CD4-positive, alpha-beta T cell treated with Interleukin-4 for 4 hours (primary cell): Measurements from ENCODE around the gene PPAN.

Experiments
- DNase-seq: peaks from one replicate; pipeline ENCODE4 v3.0.0-alpha.2; 2020

The PPAN gene

GRCh38 chr19:10093295-10094186 is 12.6 kb upstream of the PPAN start:
- no peak for DNase-seq

DNA sequence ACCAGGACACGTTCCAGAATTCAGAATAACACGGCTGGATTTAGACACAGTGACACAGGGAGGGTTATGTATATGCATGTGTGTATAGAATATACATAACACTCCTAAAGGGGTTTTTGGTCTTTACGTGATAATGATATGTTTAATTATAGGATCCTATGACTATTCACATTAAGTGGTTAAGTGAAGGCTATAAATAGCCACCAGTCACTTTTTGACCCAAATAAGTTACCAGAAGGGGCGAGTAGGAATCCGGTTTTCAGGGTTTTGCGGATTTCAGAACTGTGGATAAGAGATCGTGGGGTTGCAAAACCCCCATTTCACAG is 10.6 kb upstream of the PPAN start:
- DNase-seq, result no peak

- DNase-seq, result peak; percentile 89
Observed at GRCh38 chr19:10095948-10096614, 10.1 kb upstream of the PPAN start.

GRCh38 chr19:10096615-10096963 is 9.6 kb upstream of the PPAN start:
- DNase-seq, result no peak

DNA sequence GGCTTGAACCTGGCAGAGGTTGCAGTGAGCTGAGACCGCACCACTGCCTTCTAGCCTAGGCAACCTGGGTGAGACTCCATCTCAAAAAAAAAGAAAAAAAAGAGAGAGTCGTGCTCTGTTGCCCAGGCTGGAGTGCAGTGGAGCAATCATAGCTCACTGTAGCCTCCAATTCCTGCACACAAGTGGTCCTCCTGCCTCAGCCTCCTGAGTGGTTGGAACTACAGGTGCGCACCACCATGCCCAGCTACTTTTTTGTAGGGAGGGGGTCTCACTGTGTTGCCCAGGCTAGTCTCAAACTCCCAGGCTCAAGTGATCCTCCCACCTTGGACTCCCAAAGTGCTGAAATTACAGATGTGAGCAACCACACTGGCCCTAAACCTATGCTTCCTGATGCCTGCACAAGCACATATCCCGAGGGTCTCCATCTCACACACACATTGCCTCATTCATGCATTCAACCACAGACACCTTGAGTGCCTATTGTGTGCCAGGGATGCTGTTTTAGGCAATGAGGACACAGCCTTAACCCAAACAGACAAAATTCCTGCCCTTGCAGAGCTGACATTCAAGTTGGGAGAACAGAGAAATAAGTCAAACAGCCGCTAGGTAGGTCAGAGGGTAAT is 5.9 kb upstream of the PPAN start:
- DNase-seq, result no peak

DNA sequence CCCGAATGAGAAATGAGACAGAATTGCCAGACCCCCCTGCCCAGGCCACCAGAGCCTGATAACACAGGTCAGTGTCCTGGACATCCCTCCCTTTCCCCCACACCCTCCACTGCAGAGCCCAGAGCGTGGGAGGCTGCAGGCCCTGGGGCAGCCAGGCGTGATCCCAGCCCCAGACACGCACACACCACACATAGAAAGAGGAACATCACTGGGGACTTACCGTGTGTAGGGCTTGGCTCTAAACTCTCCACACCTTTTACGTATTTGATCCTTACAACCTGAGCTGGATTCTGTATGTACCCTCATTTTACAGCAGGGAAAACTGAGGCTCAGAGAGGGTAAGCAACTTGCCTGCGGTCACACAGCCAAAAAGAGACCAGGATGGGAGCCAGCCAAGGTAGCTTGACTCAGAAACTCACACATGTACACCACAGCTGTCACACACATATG is 3.4 kb upstream of the PPAN start:
- DNase-seq, result no peak

GRCh38 chr19:10104130-10104513 is 2.0 kb upstream of the PPAN start:
- DNase-seq, result no peak

- DNase-seq, result peak; percentile 96
Observed at GRCh38 chr19:10104665-10105508, 1.3 kb upstream of the PPAN start.

DNA sequence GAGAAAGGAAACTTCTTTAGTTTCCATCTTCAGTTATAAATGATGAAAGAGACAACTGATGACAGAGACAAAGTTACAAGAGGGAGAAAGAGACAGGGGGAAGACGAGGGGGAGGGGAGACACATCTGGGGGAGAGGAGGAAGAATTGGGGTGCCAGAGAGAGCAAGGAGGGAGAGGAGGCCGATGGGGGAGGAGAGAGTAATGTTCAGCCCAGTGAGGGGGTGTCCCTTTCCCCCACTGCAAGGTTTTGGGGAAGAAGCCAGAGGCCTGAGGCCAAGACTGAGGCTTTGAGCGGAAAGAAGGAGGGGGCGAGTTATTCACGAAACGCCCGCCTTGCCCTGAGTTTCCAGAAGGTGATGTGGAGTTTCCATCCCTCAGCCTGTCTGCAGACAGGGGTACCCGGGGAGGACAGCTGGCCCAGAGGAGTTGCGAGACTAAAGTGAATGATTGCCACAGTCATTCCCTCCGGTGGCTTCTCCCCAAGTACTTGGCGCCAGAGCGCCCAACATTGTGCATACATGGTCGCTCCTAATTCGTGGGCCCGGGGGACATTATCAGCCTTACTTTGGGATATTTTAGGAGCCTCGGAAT is 558 bp upstream of the PPAN start:
- DNase-seq, result peak; percentile 63

DNA sequence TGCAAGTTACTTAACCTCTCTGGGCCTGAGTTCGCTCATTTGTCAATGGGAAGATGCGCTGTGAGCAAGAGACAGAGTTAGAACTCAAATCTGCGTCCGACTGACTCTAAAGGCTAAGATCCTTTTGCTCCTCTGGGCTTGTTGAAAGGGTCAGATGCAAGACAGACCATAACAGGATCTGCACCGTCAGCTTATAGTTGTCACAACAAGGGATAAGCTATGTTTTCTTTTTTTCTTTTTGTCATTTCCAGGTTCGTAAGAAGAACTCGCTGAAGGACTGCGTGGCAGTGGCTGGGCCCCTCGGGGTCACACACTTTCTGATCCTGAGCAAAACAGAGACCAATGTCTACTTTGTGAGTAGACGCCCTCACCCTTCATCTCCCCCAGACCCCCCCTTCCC is 1.1 kb downstream of the PPAN start:
- DNase-seq, result no peak

DNA sequence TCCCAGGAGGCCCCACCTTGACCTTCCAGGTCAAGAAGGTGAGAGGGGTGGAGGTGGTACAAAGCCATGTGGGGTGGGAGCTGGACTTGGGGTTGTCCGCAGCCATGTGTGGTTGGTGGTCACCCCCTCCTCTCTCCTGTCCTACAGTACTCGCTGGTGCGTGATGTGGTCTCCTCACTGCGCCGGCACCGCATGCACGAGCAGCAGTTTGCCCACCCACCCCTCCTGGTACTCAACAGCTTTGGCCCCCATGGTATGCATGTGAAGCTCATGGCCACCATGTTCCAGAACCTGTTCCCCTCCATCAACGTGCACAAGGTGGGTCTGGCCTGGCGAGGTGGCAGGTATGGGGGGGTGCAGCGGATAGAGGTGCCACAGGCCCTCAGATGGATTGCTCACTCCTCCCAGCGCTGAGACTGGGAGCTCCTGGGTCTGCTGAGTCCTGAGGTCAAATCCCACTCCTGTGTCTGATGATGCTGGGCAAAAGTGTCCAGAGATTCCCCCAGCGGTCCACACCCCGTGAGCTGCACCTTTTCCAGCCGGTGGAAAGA is 1.7 kb downstream of the PPAN start:
- DNase-seq, result no peak

DNA sequence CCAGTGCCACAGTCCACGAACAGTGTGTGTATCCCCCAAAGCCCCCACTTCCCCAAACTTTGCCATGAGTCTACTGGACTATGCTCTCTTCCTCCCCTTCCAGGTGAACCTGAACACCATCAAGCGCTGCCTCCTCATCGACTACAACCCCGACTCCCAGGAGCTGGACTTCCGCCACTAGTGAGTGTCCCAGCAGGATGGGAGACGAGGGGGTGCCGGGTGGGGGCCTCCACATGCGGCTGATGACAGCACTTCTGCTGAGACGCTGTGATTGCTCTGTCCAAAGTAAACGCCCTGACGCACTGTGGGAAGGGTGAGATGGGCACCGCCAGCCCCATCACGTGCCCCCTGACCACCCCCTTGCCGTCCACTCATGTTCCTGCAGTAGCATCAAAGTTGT is 3.4 kb downstream of the PPAN start:
- DNase-seq, result no peak

GRCh38 chr19:10110076-10110971 is 4.2 kb downstream of the PPAN start:
- DNase-seq, result no peak

DNA sequence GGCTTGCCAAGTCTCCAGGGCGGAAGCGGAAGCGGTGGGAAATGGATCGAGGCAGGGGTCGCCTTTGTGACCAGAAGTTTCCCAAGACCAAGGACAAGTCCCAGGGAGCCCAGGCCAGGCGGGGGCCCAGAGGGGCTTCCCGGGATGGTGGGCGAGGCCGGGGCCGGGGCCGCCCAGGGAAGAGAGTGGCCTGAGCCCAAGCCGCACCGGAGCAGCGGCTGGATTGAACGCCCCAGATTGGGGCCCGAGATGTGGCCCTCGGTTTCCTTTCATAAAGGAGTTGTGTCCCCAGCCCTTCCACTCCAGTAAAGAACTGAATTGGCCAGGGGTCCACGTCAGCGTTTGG is 4.8 kb downstream of the PPAN start:
- DNase-seq, result no peak

GRCh38 chr19:10111405-10111811 is 5.2 kb downstream of the PPAN start, which contains the start of gene P2RY11:
P2RY11 (plus strand) TSS chr19:10111693; CDS start chr19:10111722, 29 bp downstream.
- peak; percentile 68 for DNase-seq

DNA sequence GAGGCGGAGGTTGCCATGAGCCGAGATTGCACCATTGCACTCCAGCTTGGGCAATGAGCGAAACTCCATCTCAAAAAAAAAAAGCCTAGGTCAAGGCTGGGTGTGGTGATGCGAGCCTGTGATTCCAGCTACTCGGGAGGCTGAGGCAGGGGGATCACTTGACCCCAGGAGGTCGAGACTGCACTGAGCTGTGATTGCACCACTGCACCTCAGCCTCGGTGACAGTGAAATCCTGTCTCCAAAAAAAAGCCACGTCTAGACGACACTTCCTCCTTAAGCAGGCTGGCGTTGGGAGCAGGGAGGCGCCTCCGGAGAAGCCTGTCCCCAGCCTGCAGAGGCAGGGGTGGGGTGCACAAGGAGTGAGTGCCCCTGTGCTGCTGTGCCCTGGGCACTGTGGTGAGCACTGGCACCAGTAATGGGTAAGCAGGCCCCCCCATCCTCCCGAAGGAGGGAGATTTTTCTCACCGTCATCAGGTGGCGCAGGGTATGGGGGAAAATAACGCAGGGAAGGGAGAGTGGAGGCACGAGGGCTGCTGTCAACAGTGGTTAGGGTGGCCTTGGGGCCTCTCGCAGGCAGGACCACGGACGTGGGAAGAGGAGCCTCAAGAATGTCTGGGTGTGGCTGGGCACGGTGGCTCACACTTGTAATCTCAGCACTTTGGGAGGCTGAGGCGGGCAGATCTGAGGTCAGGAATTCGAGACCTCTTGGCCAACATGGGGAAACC is 6.0 kb downstream of the PPAN start:
- DNase-seq, result peak; percentile 60

- peak; percentile 67 for DNase-seq
Observed at GRCh38 chr19:10112895-10113591, 6.9 kb downstream of the PPAN start.

DNA sequence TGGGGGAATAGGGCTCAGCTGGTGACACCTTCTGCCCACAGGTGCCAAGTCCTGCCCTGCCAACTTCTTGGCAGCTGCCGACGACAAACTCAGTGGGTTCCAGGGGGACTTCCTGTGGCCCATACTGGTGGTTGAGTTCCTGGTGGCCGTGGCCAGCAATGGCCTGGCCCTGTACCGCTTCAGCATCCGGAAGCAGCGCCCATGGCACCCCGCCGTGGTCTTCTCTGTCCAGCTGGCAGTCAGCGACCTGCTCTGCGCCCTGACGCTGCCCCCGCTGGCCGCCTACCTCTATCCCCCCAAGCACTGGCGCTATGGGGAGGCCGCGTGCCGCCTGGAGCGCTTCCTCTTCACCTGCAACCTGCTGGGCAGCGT is 7.4 kb downstream of the PPAN start:
- no peak for DNase-seq

DNA sequence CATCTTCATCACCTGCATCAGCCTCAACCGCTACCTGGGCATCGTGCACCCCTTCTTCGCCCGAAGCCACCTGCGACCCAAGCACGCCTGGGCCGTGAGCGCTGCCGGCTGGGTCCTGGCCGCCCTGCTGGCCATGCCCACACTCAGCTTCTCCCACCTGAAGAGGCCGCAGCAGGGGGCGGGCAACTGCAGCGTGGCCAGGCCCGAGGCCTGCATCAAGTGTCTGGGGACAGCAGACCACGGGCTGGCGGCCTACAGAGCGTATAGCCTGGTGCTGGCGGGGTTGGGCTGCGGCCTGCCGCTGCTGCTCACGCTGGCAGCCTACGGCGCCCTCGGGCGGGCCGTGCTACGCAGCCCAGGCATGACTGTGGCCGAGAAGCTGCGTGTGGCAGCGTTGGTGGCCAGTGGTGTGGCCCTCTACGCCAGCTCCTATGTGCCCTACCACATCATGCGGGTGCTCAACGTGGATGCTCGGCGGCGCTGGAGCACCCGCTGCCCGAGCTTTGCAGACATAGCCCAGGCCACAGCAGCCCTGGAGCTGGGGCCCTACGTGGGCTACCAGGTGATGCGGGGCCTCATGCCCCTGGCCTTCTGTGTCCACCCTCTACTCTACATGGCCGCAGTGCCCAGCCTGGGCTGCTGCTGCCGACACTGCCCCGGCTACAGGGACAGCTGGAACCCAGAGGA is 7.9 kb downstream of the PPAN start:
- DNase-seq, result no peak
